Hematopoietic multipotent progenitor cell treated with erythropoietin and hydrocortisone succinate and interleukin-3 and kit ligand, for 6 days (in vitro differentiated cells): ENCODE data around the gene UBASH3B.

Experiments
- DNase-seq: peaks from one replicate; pipeline ENCODE4 v3.0.0-alpha.2; 2015

UBASH3B gene

GRCh38 chr11:122679466-122679865 is 23.9 kb downstream of the UBASH3B start:
- no peak for DNase-seq

- DNase-seq: no peak
Observed at GRCh38 chr11:122681070-122681469, 25.5 kb downstream of the UBASH3B start.

GRCh38 chr11:122681735-122682134 is 26.2 kb downstream of the UBASH3B start:
- peak; percentile 40 for DNase-seq

- DNase-seq: no peak
Observed at GRCh38 chr11:122682464-122682863, 26.9 kb downstream of the UBASH3B start.

GRCh38 chr11:122685041-122685440 is 29.5 kb downstream of the UBASH3B start:
- no peak for DNase-seq

- DNase-seq: no peak
Observed at GRCh38 chr11:122686111-122686510, 30.6 kb downstream of the UBASH3B start.

- DNase-seq: no peak
Observed at GRCh38 chr11:122690384-122690783, 34.9 kb downstream of the UBASH3B start.

GRCh38 chr11:122690801-122691548 is 35.5 kb downstream of the UBASH3B start:
- DNase-seq: peak; percentile 55

GRCh38 chr11:122691549-122692150 is 36.1 kb downstream of the UBASH3B start:
- DNase-seq: no peak

GRCh38 chr11:122692444-122692843 is 36.9 kb downstream of the UBASH3B start:
- DNase-seq: no peak

- peak; percentile 60 for DNase-seq
Observed at GRCh38 chr11:122695076-122695615, 39.6 kb downstream of the UBASH3B start.

GRCh38 chr11:122696662-122697061 is 41.1 kb downstream of the UBASH3B start:
- peak; percentile 79 for DNase-seq

- DNase-seq: peak; percentile 88
Observed at GRCh38 chr11:122697636-122698167, 42.2 kb downstream of the UBASH3B start.

GRCh38 chr11:122698392-122698791 is 42.9 kb downstream of the UBASH3B start:
- no peak for DNase-seq

- DNase-seq: no peak
Observed at GRCh38 chr11:122700666-122701065, 45.1 kb downstream of the UBASH3B start.

- no peak for DNase-seq
Observed at GRCh38 chr11:122701143-122701542, 45.6 kb downstream of the UBASH3B start.

- DNase-seq: no peak
Observed at GRCh38 chr11:122703541-122704272, 48.2 kb downstream of the UBASH3B start.

GRCh38 chr11:122705396-122705795 is 49.9 kb downstream of the UBASH3B start:
- DNase-seq: no peak

- no peak for DNase-seq
Observed at GRCh38 chr11:122706291-122707088, 51.0 kb downstream of the UBASH3B start.

GRCh38 chr11:122707111-122707510 is 51.6 kb downstream of the UBASH3B start:
- no peak for DNase-seq

- no peak for DNase-seq
Observed at GRCh38 chr11:122707901-122708300, 52.4 kb downstream of the UBASH3B start.

GRCh38 chr11:122709039-122709760 is 53.7 kb downstream of the UBASH3B start:
- DNase-seq: no peak
